T-helper 17 cell (primary cell): ENCODE measurements around the gene CLSTN2. TPM values are rescaled to one million over a fixed set of nuclear protein-coding genes. Genes with fewer than 3 reads are reported as not detected.

Experiments used
- ATAC-seq: fragments of 150-1000 bp; cut with Tn5 transposase; 2 replicates; pipeline ENCODE4 v1.10.0; 2021; ENCODE audit warnings: mild to moderate bottlenecking, moderate library complexity
- DNase-seq, 3 donors: peaks; one replicate each; pipeline versions ENCODE4 v3.0.0 to v3.0.0-alpha.2; 2020 to 2021
- H3K9me3 ChIP-seq: one replicate; pipeline ENCODE4 v1.7.0; 2013; ENCODE audit warnings: low read length, mild to moderate bottlenecking; ENCODE audit not compliant: control insufficient read depth, poor library complexity, severe bottlenecking
- H3K27ac Mint-ChIP-seq: one replicate; pipeline ENCODE4 v1.8.0; 2022; ENCODE audit warnings: mild to moderate bottlenecking, moderate library complexity, mixed read lengths
- H3K27me3 Mint-ChIP-seq: one replicate; pipeline ENCODE4 v1.8.0; 2022; ENCODE audit warnings: mixed read lengths
- H3K36me3 Mint-ChIP-seq: one replicate; pipeline ENCODE4 v1.8.0; 2022; ENCODE audit warnings: low read depth, mixed read lengths
- H3K4me1 Mint-ChIP-seq: one replicate; pipeline ENCODE4 v1.8.0; 2022; ENCODE audit warnings: mild to moderate bottlenecking, mixed read lengths
- H3K4me3 Mint-ChIP-seq: one replicate; pipeline ENCODE4 v1.8.0; 2022; ENCODE audit warnings: mild to moderate bottlenecking, moderate library complexity, mixed read lengths
- total RNA-seq, 4 donors: library from RNA in 2 of 4; stranded (reverse) in 2 of 4; gene quantifications; one replicate each; pipeline ENCODE4 v1.2.3 and lab custom pipeline; 2022 to 2026

CLSTN2 gene
- total RNA-seq, 2 donors from 2014 or later = not detected

DNA sequence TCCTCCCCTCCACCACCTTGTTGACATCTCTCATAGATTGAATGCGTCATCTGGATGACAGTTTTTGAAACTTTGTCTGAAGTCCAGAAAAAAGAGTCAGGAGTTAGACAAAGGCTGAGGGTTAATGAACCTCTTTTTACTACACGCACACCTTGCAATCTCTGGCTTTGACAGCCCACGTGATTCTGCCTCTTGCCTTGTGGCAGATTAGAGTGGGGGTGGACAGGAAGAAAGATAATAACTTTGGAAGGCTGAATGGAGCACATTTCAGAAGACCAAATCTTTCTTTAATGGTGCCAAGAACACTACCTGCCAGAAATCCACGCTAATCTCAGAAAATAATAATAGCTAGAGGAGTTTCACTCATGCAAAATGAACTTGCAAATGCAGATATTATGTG lies 415.0 kb downstream of the CLSTN2 start:
- ATAC-seq = no peak
- H3K27me3 Mint-ChIP-seq = no peaks in the 10 kb centered on the region
- H3K4me1 Mint-ChIP-seq = no peaks in the 10 kb centered on the region
- DNase-seq = no peak
- no peaks in the 10 kb centered on the region for H3K36me3 Mint-ChIP-seq
- no peaks in the 10 kb centered on the region for H3K9me3 ChIP-seq
- no peak overlapping the region for H3K27ac Mint-ChIP-seq
- H3K4me3 Mint-ChIP-seq = no peak overlapping the region

DNA sequence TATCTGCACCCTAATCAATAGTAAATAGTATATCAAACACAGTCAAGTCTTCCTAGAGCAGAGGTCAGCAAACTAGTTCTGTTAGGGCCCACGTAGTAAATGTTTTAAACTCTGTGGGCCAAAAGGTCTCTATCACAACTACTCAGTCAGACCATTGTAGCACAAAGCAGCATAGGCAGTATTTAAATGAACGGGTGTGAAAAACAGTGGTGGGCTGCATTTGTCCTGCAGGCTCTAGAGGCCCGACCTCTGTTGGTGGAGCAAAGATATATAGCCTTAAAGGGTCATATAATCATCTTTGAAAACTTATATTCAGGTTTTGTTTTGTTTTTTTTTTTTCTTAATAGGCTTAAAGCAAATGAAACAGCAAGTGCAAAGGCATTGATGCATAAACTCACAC lies 416.5 kb downstream of the CLSTN2 start:
- H3K9me3 ChIP-seq = no peaks in the 10 kb centered on the region
- Mint-ChIP-seq H3K36me3 (no peaks in the 10 kb centered on the region), H3K27ac (no peak overlapping the region), H3K27me3 (no peaks in the 10 kb centered on the region), H3K4me3 (no peak overlapping the region), H3K4me1 (no peaks in the 10 kb centered on the region)
- ATAC-seq (no peak), DNase-seq (no peak)

DNA sequence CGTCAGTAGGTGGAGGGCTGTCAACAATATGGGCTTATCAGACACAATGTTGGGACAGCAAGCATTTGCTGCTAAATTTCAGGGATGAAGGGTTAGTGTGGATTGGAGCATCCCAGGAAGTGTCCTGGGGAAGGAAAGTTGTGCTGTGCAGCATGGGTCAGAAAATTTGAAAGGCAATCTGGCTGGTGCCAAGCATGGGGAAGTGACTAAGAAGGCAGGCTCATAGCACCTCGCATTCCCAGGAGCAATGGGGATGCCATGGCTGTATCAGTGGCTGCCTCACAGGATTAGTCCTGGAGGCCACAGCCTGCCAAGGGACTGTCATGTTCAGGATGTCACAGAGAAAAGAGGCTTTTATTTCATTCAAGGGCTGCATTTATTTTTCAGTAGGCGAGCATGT lies 420.5 kb downstream of the CLSTN2 start:
- H3K9me3 ChIP-seq = no peaks in the 10 kb centered on the region
- Mint-ChIP-seq H3K4me1 (no peaks in the 10 kb centered on the region), H3K4me3 (no peak overlapping the region), H3K27ac (no peak overlapping the region), H3K27me3 (peaks cover 4% of the 10 kb centered on the region), H3K36me3 (no peaks in the 10 kb centered on the region)
- no peak for DNase-seq
- no peak for ATAC-seq

DNA sequence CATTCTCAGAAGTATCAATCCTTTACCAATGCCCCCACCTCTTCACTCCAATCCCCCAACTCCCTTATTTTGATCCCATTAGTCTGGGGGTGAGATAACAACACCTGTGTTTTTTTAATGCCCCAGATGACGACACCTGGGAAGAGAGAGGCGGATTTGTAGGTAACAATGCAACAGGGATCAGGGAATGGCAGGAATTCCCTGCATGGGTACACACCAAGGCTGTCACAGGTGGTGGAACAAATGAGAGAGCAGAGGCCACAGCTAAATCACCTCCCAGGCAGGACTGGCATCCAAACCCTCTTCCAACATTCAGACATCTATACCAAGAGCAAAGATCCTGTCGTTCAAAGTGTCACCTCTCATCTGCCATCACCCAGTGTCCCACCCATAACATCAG lies 423.7 kb downstream of the CLSTN2 start:
- Mint-ChIP-seq H3K4me1 (no peaks in the 10 kb centered on the region), H3K4me3 (no peak overlapping the region), H3K36me3 (no peaks in the 10 kb centered on the region), H3K27ac (no peak overlapping the region), H3K27me3 (peaks cover 4% of the 10 kb centered on the region)
- ATAC-seq = no peak
- H3K9me3 ChIP-seq = no peaks in the 10 kb centered on the region
- no peak for DNase-seq

DNA sequence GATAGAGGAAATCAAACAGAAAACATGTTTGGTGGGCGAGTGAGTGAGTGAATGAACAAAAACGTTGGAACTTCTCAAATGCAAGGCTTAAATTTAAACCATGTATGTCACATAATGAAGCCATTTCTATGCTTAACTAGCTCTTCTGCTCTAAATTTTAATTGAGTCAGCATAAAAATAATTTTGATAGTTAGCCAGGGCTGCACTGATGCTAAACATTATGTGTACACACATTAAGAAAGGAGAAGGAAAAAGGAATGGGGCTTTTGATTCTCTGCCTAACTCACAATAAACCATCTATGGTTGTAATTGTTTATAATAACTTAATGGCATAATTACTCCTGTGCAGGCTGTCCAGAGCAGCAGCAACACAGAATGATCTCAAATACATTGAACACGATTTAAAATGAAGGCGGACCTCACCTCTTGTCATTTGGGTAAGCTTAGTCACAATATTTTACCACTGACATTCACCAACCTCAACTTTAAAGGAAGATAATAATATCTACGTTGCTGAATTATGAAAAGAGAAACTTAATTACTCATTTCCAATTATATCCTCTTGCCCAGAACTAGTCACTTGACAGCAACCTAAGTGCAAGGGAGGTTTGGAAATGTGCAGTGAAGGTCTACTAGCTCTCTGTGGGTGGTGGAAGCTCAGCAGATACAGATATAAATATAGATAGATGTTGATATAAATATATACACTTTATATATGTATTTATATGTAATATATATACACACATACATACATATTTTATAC lies 424.4 kb downstream of the CLSTN2 start:
- Mint-ChIP-seq H3K36me3 (no peaks in the 10 kb centered on the region), H3K27me3 (peaks cover 4% of the 10 kb centered on the region)

DNA sequence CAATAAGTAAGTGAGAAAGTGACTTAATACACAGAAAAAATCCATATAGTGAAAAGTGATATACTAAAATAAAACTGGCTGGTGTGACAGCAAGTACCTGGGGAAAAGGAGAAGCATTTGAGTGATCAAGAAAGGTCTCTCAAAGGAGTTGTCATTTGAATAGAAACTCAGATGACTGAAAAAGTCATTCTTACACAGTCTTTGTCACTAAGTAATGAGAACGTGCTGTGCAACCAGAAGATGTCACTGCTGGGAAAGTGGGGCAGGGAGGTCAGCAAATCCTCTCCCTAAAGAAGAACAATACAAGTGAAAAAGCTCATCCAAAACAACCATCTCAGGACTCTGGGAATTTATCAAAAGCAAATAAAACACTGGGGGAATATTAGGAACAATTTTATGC lies 425.3 kb downstream of the CLSTN2 start:
- ATAC-seq = no peak
- peaks cover 4% of the 10 kb centered on the region for H3K27me3 Mint-ChIP-seq

More for the DNA sequence above, 424.4 kb downstream of the CLSTN2 start:
- Mint-ChIP-seq H3K4me3 (no peak overlapping the region), H3K4me1 (no peaks in the 10 kb centered on the region), H3K27ac (no peak overlapping the region)
- DNase-seq (no peak), ATAC-seq (no peak)
- no peaks in the 10 kb centered on the region for H3K9me3 ChIP-seq

DNA sequence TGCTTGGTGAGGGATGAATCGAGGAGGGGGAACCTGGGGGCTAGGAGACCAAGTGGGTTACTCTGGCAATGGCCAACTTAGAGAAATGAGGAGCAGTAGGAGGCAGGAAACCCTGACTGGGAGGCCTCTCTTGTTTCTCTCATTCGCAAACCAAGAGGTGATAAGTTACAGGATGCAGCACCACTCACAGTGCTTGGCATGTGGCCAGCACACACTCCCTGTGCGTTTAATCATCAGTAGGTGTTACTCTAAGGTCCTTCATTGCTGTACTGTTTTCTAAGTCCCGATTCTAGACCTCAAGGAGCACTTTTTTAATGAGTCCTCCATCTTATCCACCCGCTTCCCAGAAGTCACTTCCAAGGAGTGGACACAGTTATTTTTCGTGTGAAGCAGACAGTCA lies 428.8 kb downstream of the CLSTN2 start:
- ATAC-seq = no peak
- Mint-ChIP-seq H3K4me1 (no peaks in the 10 kb centered on the region), H3K27me3 (peaks cover 7% of the 10 kb centered on the region), H3K4me3 (no peak overlapping the region), H3K27ac (no peak overlapping the region), H3K36me3 (no peaks in the 10 kb centered on the region)
- no peaks in the 10 kb centered on the region for H3K9me3 ChIP-seq
- DNase-seq = no peak

More for the DNA sequence above, 425.3 kb downstream of the CLSTN2 start:
- Mint-ChIP-seq H3K4me1 (no peaks in the 10 kb centered on the region), H3K36me3 (no peaks in the 10 kb centered on the region), H3K27ac (no peak overlapping the region), H3K4me3 (no peak overlapping the region)
- H3K9me3 ChIP-seq = no peaks in the 10 kb centered on the region
- no peak for DNase-seq

DNA sequence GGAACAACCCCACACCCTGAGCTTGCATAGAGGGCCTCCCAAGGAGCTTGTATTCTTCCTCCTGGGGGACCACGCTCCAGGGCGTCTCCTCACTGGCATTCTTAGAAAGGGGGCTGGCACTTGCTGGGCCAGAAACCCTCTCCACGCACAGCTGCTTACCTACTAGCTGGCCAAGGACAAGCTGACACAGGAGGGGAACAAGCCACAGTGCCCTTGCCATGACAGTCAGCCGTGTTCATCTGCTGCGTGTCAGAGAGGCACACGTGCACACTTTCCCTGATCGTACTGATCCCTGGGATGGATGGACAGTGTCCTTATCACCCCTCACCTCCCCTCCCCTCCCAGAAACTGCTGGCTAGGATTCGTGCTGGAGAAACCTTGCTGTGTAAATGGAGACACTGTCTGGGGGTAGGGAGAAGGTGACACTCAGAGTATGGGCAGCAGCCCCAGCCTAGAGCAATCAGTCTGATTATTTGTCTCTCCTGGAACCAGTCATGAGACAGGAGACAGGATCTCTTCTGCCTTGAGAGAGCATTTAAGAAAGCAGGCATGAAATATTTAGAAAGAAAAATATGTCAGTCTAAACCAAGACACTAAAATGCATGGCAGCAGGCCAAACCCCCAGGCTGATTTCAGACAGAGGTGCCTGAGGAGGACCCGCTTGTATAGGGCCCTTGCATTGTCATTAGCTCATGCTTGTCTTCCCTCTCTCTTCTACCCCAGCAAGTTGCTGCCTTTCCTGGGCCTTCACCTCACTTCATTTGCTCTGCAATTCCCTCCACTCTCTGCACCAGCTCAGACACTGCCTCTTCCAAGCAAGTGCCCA lies 431.1 kb downstream of the CLSTN2 start:
- no peaks in the 10 kb centered on the region for H3K9me3 ChIP-seq
- no peaks in the 10 kb centered on the region for H3K4me1 Mint-ChIP-seq
- DNase-seq (no peak), ATAC-seq (no peak)
- no peak overlapping the region for H3K4me3 Mint-ChIP-seq
- no peaks in the 10 kb centered on the region for H3K36me3 Mint-ChIP-seq
- H3K27me3 Mint-ChIP-seq = peaks cover 7% of the 10 kb centered on the region
- no peak overlapping the region for H3K27ac Mint-ChIP-seq

DNA sequence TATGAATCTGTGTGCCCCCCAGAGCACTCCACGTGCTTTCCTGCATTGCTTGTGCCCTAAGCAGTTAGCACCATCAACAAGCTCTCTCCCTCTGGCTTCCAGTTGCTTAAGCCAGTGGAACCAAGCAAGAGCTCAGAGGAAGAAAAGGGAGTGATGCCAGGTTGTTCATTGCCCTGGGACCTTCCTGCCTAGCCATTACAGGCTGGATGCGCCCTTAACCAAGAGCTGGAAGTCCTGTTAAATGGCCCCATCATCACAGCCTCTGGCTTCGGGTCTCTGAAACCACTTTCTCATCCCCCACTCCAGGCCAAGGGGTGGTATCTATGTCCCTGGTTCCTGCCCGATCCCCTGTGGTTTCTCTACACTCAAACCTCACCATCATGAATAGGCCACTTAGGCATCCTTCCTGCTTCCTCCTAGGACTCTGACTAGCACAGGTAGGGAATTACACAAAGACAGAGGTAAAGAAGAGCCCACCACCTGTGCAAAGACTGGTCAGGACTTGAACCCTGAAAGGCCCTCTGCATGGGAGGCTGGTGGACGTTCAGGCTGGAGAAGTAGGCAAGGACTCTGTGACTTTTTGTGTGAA lies 433.3 kb downstream of the CLSTN2 start:
- ATAC-seq (no peak), DNase-seq (no peak)
- Mint-ChIP-seq H3K27me3 (peaks cover 7% of the 10 kb centered on the region), H3K4me3 (no peak overlapping the region), H3K4me1 (no peaks in the 10 kb centered on the region), H3K36me3 (no peaks in the 10 kb centered on the region), H3K27ac (no peak overlapping the region)
- H3K9me3 ChIP-seq = no peaks in the 10 kb centered on the region

DNA sequence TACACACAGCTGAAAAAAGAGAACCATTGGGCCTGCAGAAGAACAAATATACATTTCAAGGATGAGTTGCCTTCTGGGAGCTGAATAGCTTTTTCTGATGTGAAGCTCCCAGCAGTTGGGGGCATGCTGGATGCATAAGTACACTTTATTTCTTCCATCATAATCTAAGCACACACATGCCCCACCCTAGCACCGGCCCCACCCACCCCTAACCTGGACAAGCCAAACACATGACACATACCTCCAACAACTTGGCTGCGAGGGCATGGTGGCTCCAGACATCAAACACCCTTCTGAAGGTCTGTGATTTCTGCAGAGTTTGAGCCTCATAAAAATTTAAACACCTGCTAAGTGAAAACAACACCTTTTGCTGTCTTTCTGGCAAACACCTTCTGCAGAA lies 435.7 kb downstream of the CLSTN2 start:
- no peaks in the 10 kb centered on the region for H3K9me3 ChIP-seq
- no peak overlapping the region for H3K27ac Mint-ChIP-seq
- H3K4me3 Mint-ChIP-seq = no peak overlapping the region
- DNase-seq (no peak), ATAC-seq (no peak)
- H3K4me1 Mint-ChIP-seq = no peaks in the 10 kb centered on the region
- H3K27me3 Mint-ChIP-seq = peaks cover 7% of the 10 kb centered on the region
- H3K36me3 Mint-ChIP-seq = no peaks in the 10 kb centered on the region

DNA sequence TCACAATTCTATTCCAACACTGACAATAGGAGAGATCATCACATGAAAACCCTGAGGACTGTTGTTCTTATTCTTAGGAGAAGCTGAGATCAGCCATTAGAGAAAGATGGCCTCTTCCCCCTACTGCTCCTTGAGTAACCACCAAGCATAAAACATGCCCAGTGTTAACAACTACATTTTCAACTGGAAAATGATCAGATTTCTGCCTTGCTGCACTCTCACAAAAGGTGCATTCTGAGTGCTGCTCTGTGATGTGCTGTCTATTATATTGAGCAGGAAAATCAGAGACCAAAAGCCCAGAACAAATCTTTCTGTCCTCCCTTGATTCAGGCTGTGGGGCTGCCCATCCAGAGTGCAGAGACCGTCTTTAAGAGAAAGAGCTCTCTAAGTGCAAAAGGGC lies 438.2 kb downstream of the CLSTN2 start:
- DNase-seq = no peak
- no peaks in the 10 kb centered on the region for H3K36me3 Mint-ChIP-seq
- ATAC-seq = no peak
- H3K9me3 ChIP-seq = no peaks in the 10 kb centered on the region
- peaks cover 6% of the 10 kb centered on the region for H3K27me3 Mint-ChIP-seq
- no peak overlapping the region for H3K4me3 Mint-ChIP-seq
- H3K27ac Mint-ChIP-seq = no peak overlapping the region
- no peaks in the 10 kb centered on the region for H3K4me1 Mint-ChIP-seq

DNA sequence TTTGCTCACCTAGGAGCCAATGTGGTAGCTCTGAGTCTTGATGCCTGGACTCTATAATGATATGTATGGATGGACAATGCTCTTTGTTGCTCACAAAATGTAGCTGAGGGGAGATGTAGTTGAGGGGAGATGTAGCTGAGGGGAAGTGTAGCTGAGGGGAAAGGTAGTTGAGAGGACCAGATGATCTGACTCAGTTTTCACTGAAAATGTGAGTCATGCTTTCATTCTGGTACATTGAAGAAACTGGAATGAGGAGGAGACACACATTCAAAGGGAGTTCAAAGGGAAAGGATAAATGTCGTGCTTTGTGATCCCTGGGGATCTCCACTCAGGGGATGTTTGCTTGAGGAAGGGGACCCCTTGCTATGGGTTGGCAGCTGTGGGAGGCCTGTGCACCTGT lies 440.0 kb downstream of the CLSTN2 start:
- H3K4me1 Mint-ChIP-seq = no peaks in the 10 kb centered on the region
- no peak overlapping the region for H3K27ac Mint-ChIP-seq
- no peak for ATAC-seq

DNA sequence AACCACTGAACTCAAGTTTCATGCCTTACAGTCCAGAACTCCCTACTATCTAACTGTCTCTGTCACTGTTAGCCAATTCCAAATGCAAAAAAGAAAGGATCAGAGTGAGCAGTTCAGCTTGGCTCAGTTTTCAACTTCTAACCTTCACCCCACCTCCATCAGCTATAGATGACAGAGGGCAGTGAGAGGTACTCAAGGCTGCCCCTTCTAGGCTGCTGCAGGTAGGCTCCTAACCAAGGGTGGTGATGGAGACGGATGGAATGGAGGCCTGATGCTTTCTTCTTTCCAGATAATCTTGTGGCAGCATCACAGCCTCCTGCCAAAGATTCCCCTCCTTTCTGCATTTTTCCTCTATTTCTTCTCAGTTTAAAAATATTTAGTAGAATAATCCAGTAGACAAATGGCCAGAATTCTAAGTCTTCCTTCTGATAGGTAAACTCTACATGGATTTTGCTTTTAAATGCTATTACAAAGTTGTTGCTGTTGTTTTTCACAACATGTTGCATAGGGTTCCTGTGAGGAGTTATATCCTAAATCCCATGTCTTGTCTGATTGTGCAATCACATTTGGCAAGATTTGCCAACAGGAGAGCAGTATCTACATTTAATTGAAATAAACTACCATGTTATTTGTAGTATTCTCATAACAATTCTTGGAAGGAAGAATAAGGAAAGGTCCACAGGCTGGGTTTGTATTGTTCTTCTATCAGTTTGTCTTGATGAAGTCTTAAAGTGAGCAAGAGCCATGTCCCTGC lies 441.3 kb downstream of the CLSTN2 start:
- no peaks in the 10 kb centered on the region for H3K4me1 Mint-ChIP-seq
- no peak overlapping the region for H3K4me3 Mint-ChIP-seq
- no peak for DNase-seq
- H3K36me3 Mint-ChIP-seq = no peaks in the 10 kb centered on the region
- no peak for ATAC-seq
- no peaks in the 10 kb centered on the region for H3K9me3 ChIP-seq
- H3K27me3 Mint-ChIP-seq = no peaks in the 10 kb centered on the region
- no peak overlapping the region for H3K27ac Mint-ChIP-seq

More for the DNA sequence above, 440.0 kb downstream of the CLSTN2 start:
- H3K9me3 ChIP-seq = no peaks in the 10 kb centered on the region
- DNase-seq = no peak
- no peaks in the 10 kb centered on the region for H3K27me3 Mint-ChIP-seq
- no peaks in the 10 kb centered on the region for H3K36me3 Mint-ChIP-seq
- H3K4me3 Mint-ChIP-seq = no peak overlapping the region
